ENCODE measurements around the gene CLMN. TPM values are rescaled to one million over a fixed set of nuclear protein-coding genes. Genes with fewer than 3 reads are reported as not detected.

Gene CLMN
- total and polyA plus RNA-seq, 5 donors from 2014 or later: 0.17 to 0.90 TPM; not detected in 3

- H3K27ac ChIP-seq (ENCODE audit: insufficient read depth, low read length, poor library complexity, severe bottlenecking): no peak overlapping the region
- H3K9me3 Mint-ChIP-seq: peaks cover 0 to 6% (median 0%) of the 10 kb centered on the region in 7 donors
- no peak overlapping the region for H3K27ac Mint-ChIP-seq
- DNase-seq: no peak
- no peaks in the 10 kb centered on the region for H3K4me1 ChIP-seq (ENCODE audit: control insufficient read depth, insufficient read depth, low read length, poor library complexity, severe bottlenecking)
- H3K27me3 ChIP-seq (ENCODE audit: control insufficient read depth, insufficient read depth, low read length): no peaks in the 10 kb centered on the region
- no peaks in the 10 kb centered on the region for H3K36me3 Mint-ChIP-seq
- peaks cover 18% of the 10 kb centered on the region for H3K27me3 Mint-ChIP-seq
- no peak overlapping the region for H3K4me3 ChIP-seq (ENCODE audit: low read depth, low read length)
- no peaks in the 10 kb centered on the region for H3K9me3 ChIP-seq (ENCODE audit: control insufficient read depth in 2 of 2, low read length in 2 of 2)
- no peak for ATAC-seq (ENCODE audit: low read depth in 2 of 2)
- no peak overlapping the region for H3K4me3 Mint-ChIP-seq
- H3K36me3 ChIP-seq (ENCODE audit: control insufficient read depth, insufficient read depth, low read length): no peaks in the 10 kb centered on the region
- H3K4me1 Mint-ChIP-seq: no peaks in the 10 kb centered on the region
Observed at GRCh38 chr14:95297832-95298231, 21.9 kb downstream of the CLMN start.

- no peak overlapping the region for H3K4me3 Mint-ChIP-seq
- ATAC-seq (ENCODE audit: low read depth in 2 of 2): no peak
- Histone ChIP-seq H3K36me3 (ENCODE audit: control insufficient read depth, insufficient read depth, low read length) (no peaks in the 10 kb centered on the region), H3K27me3 (ENCODE audit: control insufficient read depth, insufficient read depth, low read length) (no peaks in the 10 kb centered on the region), H3K9me3 (ENCODE audit: control insufficient read depth in 2 of 2, low read length in 2 of 2) (no peaks in the 10 kb centered on the region), H3K27ac (ENCODE audit: insufficient read depth, low read length, poor library complexity, severe bottlenecking) (no peak overlapping the region), H3K4me3 (ENCODE audit: low read depth, low read length) (no peak overlapping the region), H3K4me1 (ENCODE audit: control insufficient read depth, insufficient read depth, low read length, poor library complexity, severe bottlenecking) (no peaks in the 10 kb centered on the region)
- H3K36me3 Mint-ChIP-seq: no peaks in the 10 kb centered on the region
- H3K27ac Mint-ChIP-seq: no peak overlapping the region
- peaks cover 18% of the 10 kb centered on the region for H3K27me3 Mint-ChIP-seq
- no peak for DNase-seq
- no peaks in the 10 kb centered on the region for H3K4me1 Mint-ChIP-seq
- H3K9me3 Mint-ChIP-seq: peaks cover 0 to 6% (median 0%) of the 10 kb centered on the region in 7 donors
Observed at GRCh38 chr14:95296966-95297365, 22.7 kb downstream of the CLMN start.

GRCh38 chr14:95295600-95296376 is 23.9 kb downstream of the CLMN start:
- H3K4me1 Mint-ChIP-seq: no peaks in the 10 kb centered on the region
- H3K27me3 Mint-ChIP-seq: peaks cover 16% of the 10 kb centered on the region
- Histone ChIP-seq H3K4me3 (ENCODE audit: low read depth, low read length) (no peak overlapping the region), H3K9me3 (ENCODE audit: control insufficient read depth in 2 of 2, low read length in 2 of 2) (no peaks in the 10 kb centered on the region), H3K4me1 (ENCODE audit: control insufficient read depth, insufficient read depth, low read length, poor library complexity, severe bottlenecking) (no peaks in the 10 kb centered on the region), H3K36me3 (ENCODE audit: control insufficient read depth, insufficient read depth, low read length) (no peaks in the 10 kb centered on the region), H3K27me3 (ENCODE audit: control insufficient read depth, insufficient read depth, low read length) (no peaks in the 10 kb centered on the region), H3K27ac (ENCODE audit: insufficient read depth, low read length, poor library complexity, severe bottlenecking) (no peak overlapping the region)
- no peak for ATAC-seq (ENCODE audit: low read depth in 2 of 2)
- peaks cover 0 to 6% (median 0%) of the 10 kb centered on the region in 7 donors for H3K9me3 Mint-ChIP-seq
- no peak overlapping the region for H3K4me3 Mint-ChIP-seq
- no peak for DNase-seq
- H3K27ac Mint-ChIP-seq: no peak overlapping the region
- H3K36me3 Mint-ChIP-seq: no peaks in the 10 kb centered on the region

- peak overlapping the region in 1 of 3 donors; percentile 86 for H3K27ac Mint-ChIP-seq
- no peak overlapping the region for H3K4me3 ChIP-seq (ENCODE audit: low read depth, low read length)
- no peak overlapping the region for H3K4me3 Mint-ChIP-seq
Observed at GRCh38 chr14:95294834-95295599, 24.7 kb downstream of the CLMN start.

GRCh38 chr14:95294320-95294719 is 25.4 kb downstream of the CLMN start:
- Mint-ChIP-seq H3K9me3 (peaks cover 0 to 6% (median 0%) of the 10 kb centered on the region in 7 donors), H3K27ac (no peak overlapping the region), H3K36me3 (no peaks in the 10 kb centered on the region), H3K27me3 (peaks cover 18% of the 10 kb centered on the region), H3K4me1 (no peaks in the 10 kb centered on the region), H3K4me3 (no peak overlapping the region)
- no peak for ATAC-seq (ENCODE audit: low read depth in 2 of 2)
- Histone ChIP-seq H3K27me3 (ENCODE audit: control insufficient read depth, insufficient read depth, low read length) (no peaks in the 10 kb centered on the region), H3K27ac (ENCODE audit: insufficient read depth, low read length, poor library complexity, severe bottlenecking) (no peak overlapping the region), H3K9me3 (ENCODE audit: control insufficient read depth in 2 of 2, low read length in 2 of 2) (no peaks in the 10 kb centered on the region), H3K4me3 (ENCODE audit: low read depth, low read length) (no peak overlapping the region), H3K4me1 (ENCODE audit: control insufficient read depth, insufficient read depth, low read length, poor library complexity, severe bottlenecking) (no peaks in the 10 kb centered on the region), H3K36me3 (ENCODE audit: control insufficient read depth, insufficient read depth, low read length) (no peaks in the 10 kb centered on the region)
- DNase-seq: no peak

More at GRCh38 chr14:95294834-95295599, 24.7 kb downstream of the CLMN start:
- Histone ChIP-seq H3K4me1 (ENCODE audit: control insufficient read depth, insufficient read depth, low read length, poor library complexity, severe bottlenecking) (no peaks in the 10 kb centered on the region), H3K27me3 (ENCODE audit: control insufficient read depth, insufficient read depth, low read length) (no peaks in the 10 kb centered on the region), H3K27ac (ENCODE audit: insufficient read depth, low read length, poor library complexity, severe bottlenecking) (no peak overlapping the region), H3K36me3 (ENCODE audit: control insufficient read depth, insufficient read depth, low read length) (no peaks in the 10 kb centered on the region), H3K9me3 (ENCODE audit: control insufficient read depth in 2 of 2, low read length in 2 of 2) (no peaks in the 10 kb centered on the region)
- no peak for DNase-seq
- no peak for ATAC-seq (ENCODE audit: low read depth in 2 of 2)
- peaks cover 19% of the 10 kb centered on the region for H3K27me3 Mint-ChIP-seq
- H3K9me3 Mint-ChIP-seq: peaks cover 0 to 6% (median 0%) of the 10 kb centered on the region in 7 donors
- no peaks in the 10 kb centered on the region for H3K36me3 Mint-ChIP-seq
- H3K4me1 Mint-ChIP-seq: no peaks in the 10 kb centered on the region

GRCh38 chr14:95293449-95293848 is 26.3 kb downstream of the CLMN start:
- H3K4me3 ChIP-seq (ENCODE audit: low read depth, low read length): no peak overlapping the region
- H3K27me3 Mint-ChIP-seq: peaks cover 16% of the 10 kb centered on the region
- H3K27ac Mint-ChIP-seq: no peak overlapping the region
- no peak for DNase-seq
- no peaks in the 10 kb centered on the region for H3K9me3 ChIP-seq (ENCODE audit: control insufficient read depth in 2 of 2, low read length in 2 of 2)
- no peak for ATAC-seq (ENCODE audit: low read depth in 2 of 2)
- no peaks in the 10 kb centered on the region for H3K36me3 Mint-ChIP-seq
- H3K27me3 ChIP-seq (ENCODE audit: control insufficient read depth, insufficient read depth, low read length): no peaks in the 10 kb centered on the region
- H3K4me3 Mint-ChIP-seq: no peak overlapping the region
- H3K4me1 Mint-ChIP-seq: no peaks in the 10 kb centered on the region
- no peak overlapping the region for H3K27ac ChIP-seq (ENCODE audit: insufficient read depth, low read length, poor library complexity, severe bottlenecking)
- no peaks in the 10 kb centered on the region for H3K36me3 ChIP-seq (ENCODE audit: control insufficient read depth, insufficient read depth, low read length)
- no peaks in the 10 kb centered on the region for H3K4me1 ChIP-seq (ENCODE audit: control insufficient read depth, insufficient read depth, low read length, poor library complexity, severe bottlenecking)
- peaks cover 0 to 6% (median 0%) of the 10 kb centered on the region in 7 donors for H3K9me3 Mint-ChIP-seq

GRCh38 chr14:95292660-95293425 is 26.9 kb downstream of the CLMN start:
- Mint-ChIP-seq H3K27ac (no peak overlapping the region), H3K36me3 (no peaks in the 10 kb centered on the region), H3K4me1 (no peaks in the 10 kb centered on the region), H3K27me3 (peaks cover 22% of the 10 kb centered on the region), H3K4me3 (no peak overlapping the region), H3K9me3 (peaks cover 0 to 6% (median 0%) of the 10 kb centered on the region in 7 donors)
- no peak for ATAC-seq (ENCODE audit: low read depth in 2 of 2)
- H3K27ac ChIP-seq (ENCODE audit: insufficient read depth, low read length, poor library complexity, severe bottlenecking): no peak overlapping the region
- H3K4me1 ChIP-seq (ENCODE audit: control insufficient read depth, insufficient read depth, low read length, poor library complexity, severe bottlenecking): no peaks in the 10 kb centered on the region
- H3K4me3 ChIP-seq (ENCODE audit: low read depth, low read length): no peak overlapping the region
- no peaks in the 10 kb centered on the region for H3K9me3 ChIP-seq (ENCODE audit: control insufficient read depth in 2 of 2, low read length in 2 of 2)
- H3K36me3 ChIP-seq (ENCODE audit: control insufficient read depth, insufficient read depth, low read length): no peaks in the 10 kb centered on the region
- H3K27me3 ChIP-seq (ENCODE audit: control insufficient read depth, insufficient read depth, low read length): no peaks in the 10 kb centered on the region
- no peak for DNase-seq

Data from CD4-positive, CD25-positive, alpha-beta regulatory T cell (primary cell).